Astrocyte of the spinal cord (primary cell): Measurements from ENCODE around the gene TMCC2.
"Not testable (repeated sequence)": the region's sequence is repeated elsewhere in the genome, so short reads cannot be mapped to it uniquely, and the experiment has no call there.

Experiments used
- DNase-seq: peaks from one replicate; pipeline ENCODE4 v3.0.0; 2011; ENCODE audit warnings: low read depth, low spot score
- H3K4me3 ChIP-seq: 2 replicates; pipeline ENCODE4 v1.5.1; 2011; ENCODE audit warnings: low read depth, mild to moderate bottlenecking, low read length, moderate library complexity
- in situ Hi-C: cut with HindIII; loops from 2 replicates; pipeline ENCODE4 v1.10.0; 2017; ENCODE audit warnings: low sequenced_read_pairs
- TF ChIP-seq, protein P1 (sequence below): IDR thresholded peaks from 2 replicates; pipeline ENCODE4 v1.5.1; 2012; ENCODE audit warnings: low read depth, mild to moderate bottlenecking, low read length, inconsistent platforms

TMCC2 gene

GRCh38 chr1:205229916-205230700, 2.4 kb downstream of the TMCC2 start:
- TF ChIP-seq, protein P1, sequence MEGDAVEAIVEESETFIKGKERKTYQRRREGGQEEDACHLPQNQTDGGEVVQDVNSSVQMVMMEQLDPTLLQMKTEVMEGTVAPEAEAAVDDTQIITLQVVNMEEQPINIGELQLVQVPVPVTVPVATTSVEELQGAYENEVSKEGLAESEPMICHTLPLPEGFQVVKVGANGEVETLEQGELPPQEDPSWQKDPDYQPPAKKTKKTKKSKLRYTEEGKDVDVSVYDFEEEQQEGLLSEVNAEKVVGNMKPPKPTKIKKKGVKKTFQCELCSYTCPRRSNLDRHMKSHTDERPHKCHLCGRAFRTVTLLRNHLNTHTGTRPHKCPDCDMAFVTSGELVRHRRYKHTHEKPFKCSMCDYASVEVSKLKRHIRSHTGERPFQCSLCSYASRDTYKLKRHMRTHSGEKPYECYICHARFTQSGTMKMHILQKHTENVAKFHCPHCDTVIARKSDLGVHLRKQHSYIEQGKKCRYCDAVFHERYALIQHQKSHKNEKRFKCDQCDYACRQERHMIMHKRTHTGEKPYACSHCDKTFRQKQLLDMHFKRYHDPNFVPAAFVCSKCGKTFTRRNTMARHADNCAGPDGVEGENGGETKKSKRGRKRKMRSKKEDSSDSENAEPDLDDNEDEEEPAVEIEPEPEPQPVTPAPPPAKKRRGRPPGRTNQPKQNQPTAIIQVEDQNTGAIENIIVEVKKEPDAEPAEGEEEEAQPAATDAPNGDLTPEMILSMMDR, result no peak
- DNase-seq, result no peak
- no peak overlapping the region for H3K4me3 ChIP-seq
- in situ Hi-C loops, result no loop called here

DNA sequence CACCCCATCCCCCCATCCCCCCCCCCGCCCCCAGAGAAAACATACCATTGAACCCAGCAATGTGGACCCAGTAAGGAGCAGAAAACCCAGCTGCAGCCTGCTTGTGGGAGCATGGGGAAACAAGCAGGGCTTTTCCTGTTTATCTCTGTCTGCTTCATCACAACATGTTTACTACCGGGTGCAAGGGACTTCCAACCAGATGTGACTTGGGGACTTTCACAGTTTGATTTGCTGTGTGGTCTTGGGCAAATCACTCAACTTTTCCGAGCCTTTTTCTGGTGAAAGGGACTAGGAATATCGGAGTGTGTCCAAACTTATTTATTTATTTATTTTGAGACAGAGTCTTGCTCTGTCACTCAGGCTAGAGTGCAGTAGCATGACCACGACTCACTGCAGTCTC, 3.2 kb downstream of the TMCC2 start:
- no peak overlapping the region for H3K4me3 ChIP-seq
- in situ Hi-C loops, result no loop called here
- no peak for DNase-seq
- TF ChIP-seq, protein P1, result no peak

DNA sequence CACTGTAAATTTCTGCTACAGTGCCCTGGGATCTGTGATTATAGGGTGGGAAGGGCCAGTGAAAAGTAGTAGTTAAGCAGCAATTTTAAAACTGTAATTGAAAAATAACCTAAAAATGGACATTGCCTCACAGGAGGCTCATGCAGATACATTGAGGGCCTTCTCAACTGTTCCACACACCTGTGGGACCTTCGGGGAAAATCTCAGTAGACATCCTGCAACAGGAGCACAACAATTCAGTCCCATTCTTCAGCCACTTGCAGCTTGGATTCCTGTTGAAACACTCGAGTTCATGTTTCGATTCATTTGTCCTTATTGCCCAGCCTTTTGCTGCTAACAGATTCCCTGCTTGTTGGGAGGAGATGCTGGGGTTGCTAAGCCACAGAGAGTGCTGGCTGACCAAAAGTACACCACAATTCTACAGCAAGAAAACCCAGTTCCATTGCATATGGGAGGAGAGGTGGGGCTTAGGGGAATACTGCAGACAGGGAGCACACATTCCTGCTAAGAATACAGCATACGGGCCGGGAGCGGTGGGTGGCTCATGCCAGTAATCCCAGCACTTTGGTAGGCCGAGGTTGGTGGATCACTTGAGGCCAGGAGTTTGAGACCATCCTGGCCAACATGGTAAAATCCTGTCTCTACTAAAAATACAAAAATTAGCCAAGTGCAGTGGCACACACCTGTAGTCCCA, 4.5 kb downstream of the TMCC2 start:
- in situ Hi-C loops, result no loop called here
- TF ChIP-seq, protein P1, result no peak
- no peak for DNase-seq
- no peak overlapping the region for H3K4me3 ChIP-seq

DNA sequence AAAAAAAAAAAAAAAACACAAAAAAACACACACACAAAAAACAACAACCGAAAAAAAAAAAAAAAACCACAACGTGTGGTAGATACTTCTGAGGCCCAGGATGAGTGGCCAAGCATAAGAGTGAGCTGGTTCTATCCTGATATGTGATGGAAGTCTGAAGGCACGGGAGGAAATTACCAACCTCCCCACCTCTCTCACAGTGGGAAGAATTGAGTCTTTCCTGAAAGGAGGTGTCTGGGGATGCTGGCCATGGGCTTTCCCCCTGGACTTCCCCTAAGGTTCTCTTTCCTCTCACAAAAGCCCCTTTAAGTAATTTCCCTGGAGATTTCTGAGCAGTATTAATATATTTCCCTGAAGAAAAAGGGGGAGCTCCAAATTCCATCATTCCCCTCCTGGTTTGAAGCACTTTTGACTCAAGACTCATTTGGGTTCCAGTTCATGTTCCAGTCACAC, 5.2 kb downstream of the TMCC2 start:
- TF ChIP-seq, protein P1, result no peak
- no peak for DNase-seq
- in situ Hi-C loops, result no loop called here
- H3K4me3 ChIP-seq, result no peak overlapping the region

- H3K4me3 ChIP-seq, in situ Hi-C loops, DNase-seq: not testable (repeated sequence)
These were observed 6.2 kb downstream of the TMCC2 start for GRCh38 chr1:205233986-205234385.

- no peak overlapping the region for H3K4me3 ChIP-seq
- no peak for DNase-seq
- in situ Hi-C loops, result no loop called here
- TF ChIP-seq, protein P1, result no peak
These were observed 8.2 kb downstream of the TMCC2 start for GRCh38 chr1:205235951-205236350.

DNA sequence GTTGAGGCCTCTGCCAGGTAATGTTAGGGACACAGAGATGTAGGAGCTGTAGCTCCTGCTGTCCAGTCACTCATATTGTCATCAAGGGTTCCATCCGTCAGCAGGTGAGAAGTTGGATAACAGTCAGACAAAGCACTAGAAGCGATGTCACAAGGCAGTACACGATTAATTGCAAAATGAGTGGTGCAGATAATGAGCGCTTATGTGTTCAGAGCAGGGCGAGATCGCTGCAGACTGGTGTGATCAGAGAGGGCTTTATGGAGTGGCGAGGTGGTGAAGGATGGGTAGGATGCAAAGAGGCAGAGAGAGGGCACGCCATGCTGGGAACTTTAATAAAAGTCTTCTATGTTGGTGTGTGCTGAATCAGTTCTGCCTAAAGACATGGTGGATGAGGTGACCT, 8.8 kb downstream of the TMCC2 start:
- TF ChIP-seq, protein P1, result no peak
- no peak overlapping the region for H3K4me3 ChIP-seq
- in situ Hi-C loops, result no loop called here
- no peak for DNase-seq
